ENCODE measurements around the gene PARP15. TPM values are rescaled to one million over a fixed set of nuclear protein-coding genes. Genes with fewer than 3 reads are reported as not detected.
"Not testable (repeated sequence)": the region's sequence is repeated elsewhere in the genome, so short reads cannot be mapped to it uniquely, and the experiment has no call there.

The PARP15 gene
- total RNA-seq, 1 experiment from 2014 or later = 0.28 TPM

GRCh38 chr3:122679882-122680474, 102.5 kb downstream of the PARP15 start:
- Histone ChIP-seq H3K9me3 (replicated peaks) (no peaks in the 10 kb centered on the region), H3K27ac (no peak overlapping the region), H3K4me1 (no peaks in the 10 kb centered on the region), H3K36me3 (no peaks in the 10 kb centered on the region), H3K4me3 (peak overlapping the region; percentile 46), H3K27me3 (no peaks in the 10 kb centered on the region)
- DNase-seq = peak; percentile 33 to 58

GRCh38 chr3:122680475-122681283, 103.2 kb downstream of the PARP15 start, which contains the start of gene PARP14:
TSS of gene PARP14 (plus strand) at chr3:122680839. CDS start at chr3:122680884, 45 bp downstream.
- peak within 1 kb of the TSS; percentile 46 for H3K4me3 ChIP-seq
- no peaks in the 10 kb centered on the region for H3K9me3 ChIP-seq (replicated peaks)
- H3K27ac ChIP-seq = no peak within 1 kb of the TSS
- no peaks in the 10 kb centered on the region for H3K4me1 ChIP-seq
- H3K27me3 ChIP-seq = no peaks in the 10 kb centered on the region
- no peaks in the 10 kb centered on the region for H3K36me3 ChIP-seq
- DNase-seq = peak in 1 of 2 experiments; percentile 22

- Histone ChIP-seq H3K27me3 (no peaks in the 10 kb centered on the region), H3K27ac (no peak overlapping the region), H3K9me3 (replicated peaks) (no peaks in the 10 kb centered on the region), H3K4me3 (no peak overlapping the region), H3K36me3 (no peaks in the 10 kb centered on the region), H3K4me1 (no peaks in the 10 kb centered on the region)
- no peak for DNase-seq
Observed at GRCh38 chr3:122681284-122681973, 104.0 kb downstream of the PARP15 start.

- Histone ChIP-seq H3K36me3 (no peaks in the 10 kb centered on the region), H3K4me1 (no peaks in the 10 kb centered on the region)
- DNase-seq = no peak
Observed at GRCh38 chr3:122681974-122682409, 104.5 kb downstream of the PARP15 start.

GRCh38 chr3:122682778-122683411, 105.4 kb downstream of the PARP15 start:
- H3K4me1 ChIP-seq; H3K4me3 ChIP-seq; DNase-seq; H3K9me3 ChIP-seq (replicated peaks); H3K27me3 ChIP-seq; H3K27ac ChIP-seq; H3K36me3 ChIP-seq: not testable (repeated sequence)

More at GRCh38 chr3:122681974-122682409, 104.5 kb downstream of the PARP15 start:
- no peak overlapping the region for H3K4me3 ChIP-seq
- H3K9me3 ChIP-seq (replicated peaks) = no peaks in the 10 kb centered on the region
- H3K27ac ChIP-seq = no peak overlapping the region
- H3K27me3 ChIP-seq = no peaks in the 10 kb centered on the region

GRCh38 chr3:122687298-122687697, 109.8 kb downstream of the PARP15 start:
- no peaks in the 10 kb centered on the region for H3K9me3 ChIP-seq (replicated peaks)

More at GRCh38 chr3:122687298-122687697, 109.8 kb downstream of the PARP15 start:
- Histone ChIP-seq H3K4me3 (no peak overlapping the region), H3K36me3 (no peaks in the 10 kb centered on the region), H3K27me3 (no peaks in the 10 kb centered on the region), H3K4me1 (no peaks in the 10 kb centered on the region), H3K27ac (no peak overlapping the region)
- DNase-seq = no peak

Other genes with a start within 250 kb of the PARP15 start
- gene MIX23, start 194.4 kb upstream of the PARP15 start, total RNA-seq (2014; rRNA removed; shearing (Covaris generic)) = 111 and 112 TPM in 2 replicates
- gene FAM162A, start 193.5 kb upstream of the PARP15 start, total RNA-seq (2014; rRNA removed; shearing (Covaris generic)) = 73.0 and 80.6 TPM in 2 replicates
- gene WDR5B, start 161.6 kb upstream of the PARP15 start, total RNA-seq (2014; rRNA removed; shearing (Covaris generic)) = 4.6 and 5.6 TPM in 2 replicates
- 40.7 and 43.6 TPM in 2 replicates for gene KPNA1, start 62.7 kb upstream of the PARP15 start, total RNA-seq (2014; rRNA removed; shearing (Covaris generic))
- 12.1 and 14.1 TPM in 2 replicates for gene PARP9, start 13.3 kb upstream of the PARP15 start, total RNA-seq (2014; rRNA removed; shearing (Covaris generic))
- 12.7 and 13.1 TPM in 2 replicates for gene DTX3L, start 13.3 kb upstream of the PARP15 start, total RNA-seq (2014; rRNA removed; shearing (Covaris generic))
- gene PARP14, start 103.2 kb downstream of the PARP15 start, total RNA-seq (2014; rRNA removed; shearing (Covaris generic)) = 0.61 and 0.81 TPM in 2 replicates
- gene HSPBAP1, start 216.2 kb downstream of the PARP15 start, total RNA-seq (2014; rRNA removed; shearing (Covaris generic)) = 10.2 and 14.2 TPM in 2 replicates
- gene SLC49A4, start 217.4 kb downstream of the PARP15 start, total RNA-seq (2014; rRNA removed; shearing (Covaris generic)) = 18.6 and 19.8 TPM in 2 replicates